WTC11 (cell line): ENCODE results near the gene DGKQ. TPM values are rescaled to one million over a fixed set of nuclear protein-coding genes. Genes with fewer than 3 reads are reported as not detected.

Experiments used
- ATAC-seq: fragments of 200-7000 bp; cut with Tn5 transposase; 2 replicates; pipeline ENCODE4 v1.10.0; 2021; ENCODE audit warnings: mild to moderate bottlenecking, moderate library complexity
- CTCF ChIA-PET: fragments of 300-600 bp; sonication (Branson Sonifier 250); formaldehyde crosslinking; loops from one replicate; lab custom pipeline; 2021; ENCODE audit warnings: antibody characterized with exemption; lab: Charles Lee
- POLR2A ChIA-PET: fragments of 350-600 bp; sonication (Branson Sonifier 250); formaldehyde crosslinking; loops from one replicate; lab custom pipeline; 2021; ENCODE audit warnings: antibody characterized with exemption; lab: Charles Lee
- DNase-seq: peaks from one replicate; pipeline ENCODE4 v3.0.0; 2021; ENCODE audit warnings: low spot score
- H3K27ac Mint-ChIP-seq: 2 replicates; pipeline ENCODE4 v1.8.0; 2021; ENCODE audit warnings: mixed read lengths
- H3K27me3 Mint-ChIP-seq: 2 replicates; pipeline ENCODE4 v1.8.0; 2021; ENCODE audit warnings: low read depth, mild to moderate bottlenecking, moderate library complexity, mixed read lengths
- H3K36me3 Mint-ChIP-seq: 2 replicates; pipeline ENCODE4 v1.8.0; 2021; ENCODE audit warnings: mixed read lengths
- H3K4me1 Mint-ChIP-seq: 2 replicates; pipeline ENCODE4 v1.8.0; 2022; ENCODE audit warnings: mixed read lengths
- H3K4me3 Mint-ChIP-seq: 2 replicates; pipeline ENCODE4 v1.8.0; 2021; ENCODE audit warnings: mild to moderate bottlenecking, moderate library complexity, mixed read lengths
- H3K9me3 Mint-ChIP-seq: 2 replicates; pipeline ENCODE4 v1.8.0; 2021; ENCODE audit warnings: mixed read lengths
- ATF1 ChIP-seq: sonication (generic); formaldehyde crosslinking; IDR thresholded peaks from 2 replicates; pipeline ENCODE4 v1.8.1; 2023; ENCODE audit warnings: mild to moderate bottlenecking, moderate library complexity, missing genetic modification reagents
- E2F1 ChIP-seq: sonication (generic); formaldehyde crosslinking; IDR thresholded peaks from 2 replicates; pipeline ENCODE4 v1.8.0; 2022; ENCODE audit warnings: mild to moderate bottlenecking, missing genetic modification reagents
- E2F4 ChIP-seq: sonication (generic); formaldehyde crosslinking; IDR thresholded peaks from 2 replicates; pipeline ENCODE4 v1.8.1; 2022; ENCODE audit warnings: low read depth, mild to moderate bottlenecking, moderate library complexity, missing genetic modification reagents, borderline replicate concordance
- FOXJ3 ChIP-seq: sonication (generic); formaldehyde crosslinking; IDR thresholded peaks from 2 replicates; pipeline ENCODE4 v1.9.0; 2021; ENCODE audit warnings: missing genetic modification reagents, mild to moderate bottlenecking, borderline replicate concordance
- GTF2I ChIP-seq: fragments of 250-450 bp; sonication (Bioruptor Pico); conservative IDR thresholded peaks from 2 replicates; pipeline ENCODE4 v1.4.0; 2021; ENCODE audit warnings: mild to moderate bottlenecking
- HMGXB4 ChIP-seq: sonication (generic); formaldehyde crosslinking; IDR thresholded peaks from 2 replicates; pipeline ENCODE4 v1.8.1; 2023; ENCODE audit warnings: mild to moderate bottlenecking, moderate library complexity, missing genetic modification reagents
- PRDM15 ChIP-seq: sonication (generic); formaldehyde crosslinking; IDR thresholded peaks from 2 replicates; pipeline ENCODE4 v1.8.0; 2022; ENCODE audit warnings: missing genetic modification reagents
- RELA ChIP-seq: sonication (generic); formaldehyde crosslinking; IDR thresholded peaks from 2 replicates; pipeline ENCODE4 v1.8.1; 2022; ENCODE audit warnings: missing genetic modification reagents, mild to moderate bottlenecking, borderline replicate concordance
- RORB ChIP-seq: fragments of 250-450 bp; sonication (Bioruptor Pico); IDR thresholded peaks from 2 replicates; pipeline ENCODE4 v1.9.0; 2021; ENCODE audit warnings: mild to moderate bottlenecking
- STAT6 ChIP-seq: sonication (generic); formaldehyde crosslinking; conservative IDR thresholded peaks from 2 replicates; pipeline ENCODE4 v1.8.1; 2023; ENCODE audit warnings: mild to moderate bottlenecking, low read depth, missing genetic modification reagents, moderate library complexity
- TCF7 ChIP-seq: sonication (generic); formaldehyde crosslinking; IDR thresholded peaks from 2 replicates; pipeline ENCODE4 v1.8.0; 2022; ENCODE audit warnings: mild to moderate bottlenecking, low read depth, missing genetic modification reagents, moderate library complexity
- TEAD1 ChIP-seq: sonication (generic); formaldehyde crosslinking; IDR thresholded peaks from 2 replicates; pipeline ENCODE4 v1.8.0; 2022; ENCODE audit warnings: mild to moderate bottlenecking, missing genetic modification reagents
- ZMAT4 ChIP-seq: fragments of 250-450 bp; sonication (Bioruptor Pico); IDR thresholded peaks from 2 replicates; pipeline ENCODE4 v1.9.0; 2021; ENCODE audit warnings: mild to moderate bottlenecking
- ZNF219 ChIP-seq: sonication (generic); formaldehyde crosslinking; IDR thresholded peaks from 2 replicates; pipeline ENCODE4 v1.8.0; 2023; ENCODE audit warnings: missing genetic modification reagents, mild to moderate bottlenecking, borderline replicate concordance
- total RNA-seq: library from RNA; stranded (reverse); gene quantifications from 3 replicates; pipeline ENCODE4 v1.2.3, GENCODE V29; 2021
- TF ChIP-seq, protein P1 (sequence below): sonication (generic); formaldehyde crosslinking; IDR thresholded peaks from 2 replicates; pipeline ENCODE4 v1.8.0; 2023; ENCODE audit warnings: missing genetic modification reagents
- TF ChIP-seq, protein P2 (sequence below): sonication (generic); formaldehyde crosslinking; IDR thresholded peaks from 2 replicates; pipeline ENCODE4 v1.8.0; 2022; ENCODE audit warnings: mild to moderate bottlenecking, missing genetic modification reagents
- TF ChIP-seq, protein P3 (sequence below): sonication (generic); formaldehyde crosslinking; IDR thresholded peaks from 2 replicates; pipeline ENCODE4 v1.8.1; 2022; ENCODE audit warnings: mild to moderate bottlenecking, moderate library complexity, missing genetic modification reagents
- TF ChIP-seq, protein P4 (sequence below): sonication (generic); formaldehyde crosslinking; IDR thresholded peaks from 2 replicates; pipeline ENCODE4 v1.8.0; 2023; ENCODE audit warnings: missing genetic modification reagents, mild to moderate bottlenecking, borderline replicate concordance

Gene DGKQ
- total RNA-seq, 1 experiment from 2014 or later: 19.3 TPM

GRCh38 chr4:996997-997374 is 23.6 kb upstream of the DGKQ start:
- no peak for DNase-seq
- POLR2A ChIA-PET: no interaction called here
- Mint-ChIP-seq H3K4me3 (peak overlapping the region; percentile 56), H3K27me3 (peaks cover 59% of the 10 kb centered on the region), H3K9me3 (no peaks in the 10 kb centered on the region), H3K36me3 (no peaks in the 10 kb centered on the region), H3K4me1 (peaks cover 2% of the 10 kb centered on the region), H3K27ac (no peak overlapping the region)
- TF ChIP-seq RELA (CRISPR knock-in tag) (no peak), HMGXB4 (CRISPR knock-in tag) (no peak), FOXJ3 (CRISPR knock-in tag) (no peak), GTF2I (CRISPR knock-in tag) (no peak), ATF1 (CRISPR knock-in tag) (no peak), ZMAT4 (CRISPR knock-in tag) (no peak), E2F1 (no peak), E2F4 (CRISPR knock-in tag) (no peak), STAT6 (no peak), PRDM15 (CRISPR knock-in tag) (no peak), ZNF219 (CRISPR knock-in tag) (no peak), RORB (CRISPR knock-in tag) (no peak), TCF7 (no peak), TEAD1 (no peak)
- TF ChIP-seq, protein P1, sequence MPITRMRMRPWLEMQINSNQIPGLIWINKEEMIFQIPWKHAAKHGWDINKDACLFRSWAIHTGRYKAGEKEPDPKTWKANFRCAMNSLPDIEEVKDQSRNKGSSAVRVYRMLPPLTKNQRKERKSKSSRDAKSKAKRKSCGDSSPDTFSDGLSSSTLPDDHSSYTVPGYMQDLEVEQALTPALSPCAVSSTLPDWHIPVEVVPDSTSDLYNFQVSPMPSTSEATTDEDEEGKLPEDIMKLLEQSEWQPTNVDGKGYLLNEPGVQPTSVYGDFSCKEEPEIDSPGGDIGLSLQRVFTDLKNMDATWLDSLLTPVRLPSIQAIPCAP (CRISPR knock-in tag): no peak
- TF ChIP-seq, protein P2, sequence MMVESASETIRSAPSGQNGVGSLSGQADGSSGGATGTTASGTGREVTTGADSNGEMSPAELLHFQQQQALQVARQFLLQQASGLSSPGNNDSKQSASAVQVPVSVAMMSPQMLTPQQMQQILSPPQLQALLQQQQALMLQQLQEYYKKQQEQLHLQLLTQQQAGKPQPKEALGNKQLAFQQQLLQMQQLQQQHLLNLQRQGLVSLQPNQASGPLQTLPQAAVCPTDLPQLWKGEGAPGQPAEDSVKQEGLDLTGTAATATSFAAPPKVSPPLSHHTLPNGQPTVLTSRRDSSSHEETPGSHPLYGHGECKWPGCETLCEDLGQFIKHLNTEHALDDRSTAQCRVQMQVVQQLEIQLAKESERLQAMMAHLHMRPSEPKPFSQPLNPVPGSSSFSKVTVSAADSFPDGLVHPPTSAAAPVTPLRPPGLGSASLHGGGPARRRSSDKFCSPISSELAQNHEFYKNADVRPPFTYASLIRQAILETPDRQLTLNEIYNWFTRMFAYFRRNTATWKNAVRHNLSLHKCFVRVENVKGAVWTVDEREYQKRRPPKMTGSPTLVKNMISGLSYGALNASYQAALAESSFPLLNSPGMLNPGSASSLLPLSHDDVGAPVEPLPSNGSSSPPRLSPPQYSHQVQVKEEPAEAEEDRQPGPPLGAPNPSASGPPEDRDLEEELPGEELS (CRISPR knock-in tag): no peak
- TF ChIP-seq, protein P3, sequence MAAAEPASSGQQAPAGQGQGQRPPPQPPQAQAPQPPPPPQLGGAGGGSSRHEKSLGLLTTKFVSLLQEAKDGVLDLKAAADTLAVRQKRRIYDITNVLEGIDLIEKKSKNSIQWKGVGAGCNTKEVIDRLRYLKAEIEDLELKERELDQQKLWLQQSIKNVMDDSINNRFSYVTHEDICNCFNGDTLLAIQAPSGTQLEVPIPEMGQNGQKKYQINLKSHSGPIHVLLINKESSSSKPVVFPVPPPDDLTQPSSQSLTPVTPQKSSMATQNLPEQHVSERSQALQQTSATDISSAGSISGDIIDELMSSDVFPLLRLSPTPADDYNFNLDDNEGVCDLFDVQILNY (CRISPR knock-in tag): no peak
- TF ChIP-seq, protein P4, sequence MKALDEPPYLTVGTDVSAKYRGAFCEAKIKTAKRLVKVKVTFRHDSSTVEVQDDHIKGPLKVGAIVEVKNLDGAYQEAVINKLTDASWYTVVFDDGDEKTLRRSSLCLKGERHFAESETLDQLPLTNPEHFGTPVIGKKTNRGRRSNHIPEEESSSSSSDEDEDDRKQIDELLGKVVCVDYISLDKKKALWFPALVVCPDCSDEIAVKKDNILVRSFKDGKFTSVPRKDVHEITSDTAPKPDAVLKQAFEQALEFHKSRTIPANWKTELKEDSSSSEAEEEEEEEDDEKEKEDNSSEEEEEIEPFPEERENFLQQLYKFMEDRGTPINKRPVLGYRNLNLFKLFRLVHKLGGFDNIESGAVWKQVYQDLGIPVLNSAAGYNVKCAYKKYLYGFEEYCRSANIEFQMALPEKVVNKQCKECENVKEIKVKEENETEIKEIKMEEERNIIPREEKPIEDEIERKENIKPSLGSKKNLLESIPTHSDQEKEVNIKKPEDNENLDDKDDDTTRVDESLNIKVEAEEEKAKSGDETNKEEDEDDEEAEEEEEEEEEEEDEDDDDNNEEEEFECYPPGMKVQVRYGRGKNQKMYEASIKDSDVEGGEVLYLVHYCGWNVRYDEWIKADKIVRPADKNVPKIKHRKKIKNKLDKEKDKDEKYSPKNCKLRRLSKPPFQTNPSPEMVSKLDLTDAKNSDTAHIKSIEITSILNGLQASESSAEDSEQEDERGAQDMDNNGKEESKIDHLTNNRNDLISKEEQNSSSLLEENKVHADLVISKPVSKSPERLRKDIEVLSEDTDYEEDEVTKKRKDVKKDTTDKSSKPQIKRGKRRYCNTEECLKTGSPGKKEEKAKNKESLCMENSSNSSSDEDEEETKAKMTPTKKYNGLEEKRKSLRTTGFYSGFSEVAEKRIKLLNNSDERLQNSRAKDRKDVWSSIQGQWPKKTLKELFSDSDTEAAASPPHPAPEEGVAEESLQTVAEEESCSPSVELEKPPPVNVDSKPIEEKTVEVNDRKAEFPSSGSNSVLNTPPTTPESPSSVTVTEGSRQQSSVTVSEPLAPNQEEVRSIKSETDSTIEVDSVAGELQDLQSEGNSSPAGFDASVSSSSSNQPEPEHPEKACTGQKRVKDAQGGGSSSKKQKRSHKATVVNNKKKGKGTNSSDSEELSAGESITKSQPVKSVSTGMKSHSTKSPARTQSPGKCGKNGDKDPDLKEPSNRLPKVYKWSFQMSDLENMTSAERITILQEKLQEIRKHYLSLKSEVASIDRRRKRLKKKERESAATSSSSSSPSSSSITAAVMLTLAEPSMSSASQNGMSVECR (CRISPR knock-in tag): no peak
- CTCF ChIA-PET: interaction anchor here (1.5 kb wide), 1 partner anchor 10 kb away, joined by 4 read pairs; the partner anchor contains the start of gene IDUA
- peak; percentile 9 for ATAC-seq
